ENCODE results near the gene PDE5A.

The PDE5A gene

DNA sequence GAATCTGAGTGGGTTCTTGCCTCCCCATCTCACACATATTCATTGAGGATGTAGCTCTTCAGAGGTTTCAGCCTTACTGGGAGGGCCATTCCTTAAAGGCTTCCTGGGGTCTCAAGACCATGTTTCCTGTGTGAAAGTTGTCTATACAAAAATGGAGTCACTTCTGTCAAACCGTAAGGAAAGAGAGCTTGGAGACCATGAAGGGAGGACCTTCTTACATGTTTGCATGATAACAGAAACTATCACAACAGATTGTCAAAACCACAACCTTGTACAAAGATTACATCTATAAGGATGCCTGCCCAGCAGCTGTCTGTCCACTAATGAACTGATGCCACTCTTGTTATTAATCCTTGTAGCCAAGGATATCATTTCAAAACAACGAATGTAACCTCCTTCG is 139.3 kb downstream of the PDE5A start:
- no peak overlapping the region for H3K4me3 ChIP-seq (replicated peaks in 1 of 2; ENCODE audit: low read depth in 2 of 2, low read length in 2 of 2)
- DNase-seq (ENCODE audit: low read depth in 2 of 2), result no peak
- TF ChIP-seq, protein P1, sequence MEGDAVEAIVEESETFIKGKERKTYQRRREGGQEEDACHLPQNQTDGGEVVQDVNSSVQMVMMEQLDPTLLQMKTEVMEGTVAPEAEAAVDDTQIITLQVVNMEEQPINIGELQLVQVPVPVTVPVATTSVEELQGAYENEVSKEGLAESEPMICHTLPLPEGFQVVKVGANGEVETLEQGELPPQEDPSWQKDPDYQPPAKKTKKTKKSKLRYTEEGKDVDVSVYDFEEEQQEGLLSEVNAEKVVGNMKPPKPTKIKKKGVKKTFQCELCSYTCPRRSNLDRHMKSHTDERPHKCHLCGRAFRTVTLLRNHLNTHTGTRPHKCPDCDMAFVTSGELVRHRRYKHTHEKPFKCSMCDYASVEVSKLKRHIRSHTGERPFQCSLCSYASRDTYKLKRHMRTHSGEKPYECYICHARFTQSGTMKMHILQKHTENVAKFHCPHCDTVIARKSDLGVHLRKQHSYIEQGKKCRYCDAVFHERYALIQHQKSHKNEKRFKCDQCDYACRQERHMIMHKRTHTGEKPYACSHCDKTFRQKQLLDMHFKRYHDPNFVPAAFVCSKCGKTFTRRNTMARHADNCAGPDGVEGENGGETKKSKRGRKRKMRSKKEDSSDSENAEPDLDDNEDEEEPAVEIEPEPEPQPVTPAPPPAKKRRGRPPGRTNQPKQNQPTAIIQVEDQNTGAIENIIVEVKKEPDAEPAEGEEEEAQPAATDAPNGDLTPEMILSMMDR (IDR thresholded peaks at IDR 0.05; ENCODE audit: low read depth, low read length), result no peak

- DNase-seq (ENCODE audit: low read depth in 2 of 2), result no peak
- TF ChIP-seq, protein P1 (IDR thresholded peaks at IDR 0.05; ENCODE audit: low read depth, low read length), result no peak
- H3K4me3 ChIP-seq (replicated peaks in 1 of 2; ENCODE audit: low read depth in 2 of 2, low read length in 2 of 2), result no peak overlapping the region
Measured at GRCh38 chr4:119480331-119480730, 148.3 kb downstream of the PDE5A start.

DNA sequence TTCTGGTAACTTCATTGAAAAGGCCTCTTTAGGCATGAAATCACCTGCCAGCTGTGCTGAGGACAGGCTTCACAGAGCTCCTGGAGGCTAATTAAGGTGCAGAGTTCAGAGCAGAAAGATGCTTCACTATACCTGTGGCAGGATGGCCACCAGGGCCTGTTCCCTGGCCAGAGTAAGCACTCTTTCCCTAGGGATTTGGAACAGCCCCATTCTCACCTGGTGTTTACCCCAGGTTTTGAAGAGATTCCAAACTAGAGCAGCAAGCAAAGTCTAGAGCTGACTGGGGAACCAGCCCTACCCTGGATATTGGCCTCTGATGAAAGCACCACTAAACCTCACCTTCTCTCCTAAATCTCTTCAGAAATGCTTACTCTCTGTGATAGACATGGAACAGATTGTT is 148.8 kb downstream of the PDE5A start:
- no peak overlapping the region for H3K4me3 ChIP-seq (replicated peaks in 1 of 2; ENCODE audit: low read depth in 2 of 2, low read length in 2 of 2)
- no peak for DNase-seq (ENCODE audit: low read depth in 2 of 2)
- TF ChIP-seq, protein P1 (IDR thresholded peaks at IDR 0.05; ENCODE audit: low read depth, low read length), result no peak

DNA sequence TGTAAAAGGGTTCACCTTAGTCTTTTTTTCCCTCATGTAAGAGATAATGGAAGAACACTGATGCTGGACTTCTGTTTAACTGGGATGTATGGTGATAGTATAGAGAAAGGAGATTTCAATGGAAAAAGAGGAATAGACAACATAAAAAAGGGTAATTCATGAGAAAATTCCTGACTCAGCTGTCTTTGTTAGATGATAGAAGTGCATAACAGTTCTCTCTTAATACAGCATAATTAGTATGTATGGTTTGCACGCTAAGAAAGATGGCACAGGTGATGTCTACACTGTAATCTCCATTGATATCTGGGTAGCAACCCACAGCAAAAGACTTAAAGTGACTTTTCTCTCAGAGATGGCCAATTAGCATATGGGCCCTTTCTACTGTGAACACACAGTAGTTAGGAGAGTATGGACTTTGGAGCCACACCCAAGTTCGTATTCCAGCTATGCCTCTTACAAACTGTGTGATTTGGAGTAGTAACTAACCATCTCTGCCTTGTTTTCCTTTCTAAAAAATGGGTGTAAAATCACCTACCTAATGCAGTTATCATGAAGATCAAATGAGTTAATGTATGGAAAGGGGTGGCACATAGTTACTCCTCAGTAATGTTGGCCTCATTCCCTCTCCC is 149.3 kb downstream of the PDE5A start:
- H3K4me3 ChIP-seq (replicated peaks in 1 of 2; ENCODE audit: low read depth in 2 of 2, low read length in 2 of 2), result no peak overlapping the region
- no peak for DNase-seq (ENCODE audit: low read depth in 2 of 2)
- TF ChIP-seq, protein P1 (IDR thresholded peaks at IDR 0.05; ENCODE audit: low read depth, low read length), result no peak

GRCh38 chr4:119478446-119479179 is 150.0 kb downstream of the PDE5A start:
- no peak for DNase-seq (ENCODE audit: low read depth in 2 of 2)
- TF ChIP-seq, protein P1 (IDR thresholded peaks at IDR 0.05; ENCODE audit: low read depth, low read length), result no peak
- H3K4me3 ChIP-seq (replicated peaks in 1 of 2; ENCODE audit: low read depth in 2 of 2, low read length in 2 of 2), result no peak overlapping the region

- no peak overlapping the region for H3K4me3 ChIP-seq (replicated peaks in 1 of 2; ENCODE audit: low read depth in 2 of 2, low read length in 2 of 2)
- TF ChIP-seq, protein P1 (IDR thresholded peaks at IDR 0.05; ENCODE audit: low read depth, low read length), result no peak
- peak in 1 of 2 donors; percentile 5 for DNase-seq (ENCODE audit: low read depth in 2 of 2)
Measured at GRCh38 chr4:119477412-119478053, 151.1 kb downstream of the PDE5A start.
